ENCODE results near the gene KCNH5.

Gene KCNH5

DNA sequence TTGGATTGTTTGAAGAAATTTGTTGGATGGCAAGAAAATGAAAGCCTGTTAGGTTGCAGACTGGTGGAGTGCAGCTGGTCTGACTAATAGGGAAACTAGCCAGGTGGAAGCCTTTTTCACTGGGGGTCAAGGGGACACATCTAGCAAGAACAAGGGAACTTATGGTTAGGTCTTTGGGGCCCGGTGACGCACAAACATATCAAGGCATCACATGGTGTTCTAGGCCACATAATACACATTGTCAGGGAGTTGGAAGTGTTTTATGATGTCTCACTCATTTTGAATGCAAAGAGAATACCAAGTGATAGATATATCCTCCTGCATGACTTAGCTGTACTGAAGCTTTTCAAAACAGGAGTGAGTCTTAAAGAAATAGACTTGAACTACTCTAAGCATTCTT lies 351.2 kb downstream of the KCNH5 start:
- DNase-seq (ENCODE audit: low read depth), result peak; percentile 85
- TF ChIP-seq CTCF (conservative IDR thresholded peaks at IDR 0.05; ENCODE audit: low read depth, low read length), result no peak
- H3K4me3 ChIP-seq (ENCODE audit: low read length), result no peak overlapping the region

GRCh38 chr14:62692490-62693106 lies 352.7 kb downstream of the KCNH5 start:
- TF ChIP-seq CTCF (conservative IDR thresholded peaks at IDR 0.05; ENCODE audit: low read depth, low read length), result no peak
- no peak for DNase-seq (ENCODE audit: low read depth)
- no peak overlapping the region for H3K4me3 ChIP-seq (ENCODE audit: low read length)

- no peak for TF ChIP-seq CTCF (conservative IDR thresholded peaks at IDR 0.05; ENCODE audit: low read depth, low read length)
- H3K4me3 ChIP-seq (ENCODE audit: low read length), result no peak overlapping the region
- peak; percentile 92 for DNase-seq (ENCODE audit: low read depth)
Observed at GRCh38 chr14:62691647-62692489, 353.4 kb downstream of the KCNH5 start.

DNA sequence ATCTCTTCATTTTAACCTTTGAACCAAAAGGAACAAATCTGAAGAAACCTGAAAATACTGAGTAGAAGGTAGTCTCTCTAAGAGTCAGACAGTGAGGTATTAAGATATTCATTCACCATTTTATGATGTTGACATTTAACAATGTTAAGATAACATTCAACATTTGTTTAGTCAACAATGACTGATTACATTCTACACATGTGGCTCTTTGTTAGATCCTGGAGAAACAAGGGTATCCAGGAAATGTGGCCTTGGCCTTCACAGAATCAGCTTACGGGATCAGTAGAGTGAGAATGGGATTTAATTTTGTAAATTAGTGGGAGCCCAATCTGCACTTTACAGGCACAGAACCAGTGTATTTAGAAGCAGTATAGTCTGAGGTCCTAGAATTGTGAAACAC lies 355.5 kb downstream of the KCNH5 start:
- TF ChIP-seq CTCF (conservative IDR thresholded peaks at IDR 0.05; ENCODE audit: low read depth, low read length), result no peak
- no peak for DNase-seq (ENCODE audit: low read depth)
- H3K4me3 ChIP-seq (ENCODE audit: low read length), result no peak overlapping the region

- H3K4me3 ChIP-seq (ENCODE audit: low read length), result no peak overlapping the region
- TF ChIP-seq CTCF (conservative IDR thresholded peaks at IDR 0.05; ENCODE audit: low read depth, low read length), result no peak
- no peak for DNase-seq (ENCODE audit: low read depth)
Observed at GRCh38 chr14:62687818-62688217, 357.4 kb downstream of the KCNH5 start.

GRCh38 chr14:62684376-62684775 lies 360.9 kb downstream of the KCNH5 start:
- H3K4me3 ChIP-seq (ENCODE audit: low read length), result no peak overlapping the region
- DNase-seq (ENCODE audit: low read depth), result no peak
- no peak for TF ChIP-seq CTCF (conservative IDR thresholded peaks at IDR 0.05; ENCODE audit: low read depth, low read length)

- DNase-seq (ENCODE audit: low read depth), result no peak
- H3K4me3 ChIP-seq (ENCODE audit: low read length), result no peak overlapping the region
- no peak for TF ChIP-seq CTCF (conservative IDR thresholded peaks at IDR 0.05; ENCODE audit: low read depth, low read length)
Observed at GRCh38 chr14:62682208-62682607, 363.1 kb downstream of the KCNH5 start.
